Endothelial cell of umbilical vein (primary cell): ENCODE measurements around the gene IKZF3.

Experiments used
- CTCF ChIP-seq, 2 donors: IDR thresholded peaks; 1 replicate in 1 of 2; 2 replicates in 1 of 2; pipeline ENCODE4 v1.5.1; 2011; ENCODE audit warnings: low read length in 2 of 2, mild to moderate bottlenecking in 2 of 2, moderate library complexity in 2 of 2, control low read depth in 1 of 2, inconsistent platforms in 1 of 2, low read depth in 1 of 2; ENCODE audit not compliant: insufficient read depth in 1 of 2; ENCODE audit errors: extremely low read depth in 1 of 2
- EZH2 ChIP-seq: IDR thresholded peaks from 2 replicates; pipeline ENCODE4 v1.6.1; 2012; ENCODE audit warnings: borderline replicate concordance, low read depth, mild to moderate bottlenecking, moderate library complexity, low read length, inconsistent platforms; ENCODE audit not compliant: severe bottlenecking
- FOS ChIP-seq: IDR thresholded peaks from 2 replicates; pipeline ENCODE4 v1.6.1; 2011; ENCODE audit warnings: mild to moderate bottlenecking, low read length, moderate library complexity, borderline replicate concordance; ENCODE audit not compliant: insufficient read depth
- JUN ChIP-seq: IDR thresholded peaks from 2 replicates; pipeline ENCODE4 v1.6.1; 2011; ENCODE audit warnings: borderline replicate concordance, low read depth; ENCODE audit not compliant: insufficient read length, insufficient read depth
- MAX ChIP-seq: IDR thresholded peaks from 2 replicates; pipeline ENCODE4 v1.6.1; 2011; ENCODE audit not compliant: insufficient read depth, insufficient read length
- MYC ChIP-seq: IDR thresholded peaks from one replicate; pipeline ENCODE4 v1.6.1; 2011; ENCODE audit warnings: mild to moderate bottlenecking, low read depth, low read length
- POLR2A ChIP-seq: IDR thresholded peaks from 2 replicates; pipeline ENCODE4 v1.6.1; 2012; ENCODE audit warnings: low read depth, mild to moderate bottlenecking, control low read depth, low read length
- POLR2AphosphoS5 ChIP-seq: IDR thresholded peaks from 2 replicates; pipeline ENCODE4 v1.6.1; 2012; ENCODE audit warnings: low read depth, mild to moderate bottlenecking, control low read depth, low read length, moderate library complexity; ENCODE audit not compliant: insufficient read depth

GRCh38 chr17:39854909-39855308 is 9.2 kb downstream of the IKZF3 start:
- TF ChIP-seq CTCF (IDR thresholded peaks at IDR 0.05; ENCODE audit: extremely low read depth in 1 of 2, insufficient read depth in 1 of 2, low read depth in 1 of 2, low read length in 2 of 2), result no peak
- no peak for TF ChIP-seq POLR2A
- TF ChIP-seq EZH2, result no peak
- no peak for TF ChIP-seq MAX
- no peak for TF ChIP-seq FOS
- no peak for TF ChIP-seq POLR2AphosphoS5
- TF ChIP-seq JUN, result no peak
- TF ChIP-seq MYC, result no peak
